H1 (cell line): ENCODE data around the gene PRCD. TPM values are rescaled to one million over a fixed set of nuclear protein-coding genes. Genes with fewer than 3 reads are reported as not detected.
"Not testable (repeated sequence)": the region's sequence is repeated elsewhere in the genome, so short reads cannot be mapped to it uniquely, and the experiment has no call there.

Experiments used
- CTCF ChIA-PET: fragments of 300-600 bp; sonication (Branson Sonifier 250); formaldehyde crosslinking; loops from one replicate; lab custom pipeline; 2021; ENCODE audit not compliant: partially characterized antibody; lab: Charles Lee
- POLR2A ChIA-PET: fragments of 300-600 bp; sonication (Branson Sonifier 250); formaldehyde crosslinking; loops from one replicate; lab custom pipeline; 2021; ENCODE audit warnings: inconsistent platforms; ENCODE audit not compliant: partially characterized antibody; lab: Charles Lee
- DNase-seq, 2 experiments: peaks; one replicate each; pipeline versions ENCODE4 v3.0.0 to v3.0.0-alpha.2; 2010 to 2022; ENCODE audit warnings: low spot score in 2 of 2, low read depth in 1 of 2, mixed read lengths in 1 of 2
- FAIRE-seq: peaks from 2 replicates; lab custom pipeline; 2011; peaks lifted over from hg19 to GRCh38; lab: Jason Lieb, UNC
- H2AFZ ChIP-seq: 2 replicates; pipeline ENCODE4 v1.8.1; 2012; ENCODE audit warnings: low read length, inconsistent platforms
- H2AK5ac ChIP-seq: 2 replicates; pipeline ENCODE4 v1.6.1; 2013; ENCODE audit warnings: low read depth, low read length
- H2BK120ac ChIP-seq: replicated peaks from 2 replicates; pipeline ENCODE3; 2013; ENCODE audit warnings: low read depth, low read length, inconsistent platforms
- H2BK12ac ChIP-seq: 2 replicates; pipeline ENCODE4 v1.6.1; 2013; ENCODE audit warnings: low read depth, low read length
- H2BK15ac ChIP-seq: 2 replicates; pipeline ENCODE4 v1.6.1; 2013; ENCODE audit warnings: low read length
- H2BK20ac ChIP-seq: 2 replicates; pipeline ENCODE4 v1.6.1; 2013; ENCODE audit warnings: low read length
- H2BK5ac ChIP-seq: 2 replicates; pipeline ENCODE4 v1.6.1; 2013; ENCODE audit warnings: low read depth, low read length
- H3K14ac ChIP-seq: 2 replicates; pipeline ENCODE4 v1.6.1; 2013; ENCODE audit warnings: inconsistent platforms; ENCODE audit not compliant: insufficient read length
- H3K18ac ChIP-seq: 2 replicates; pipeline ENCODE4 v1.6.1; 2013; ENCODE audit warnings: low read length; ENCODE audit errors: extremely low read depth
- H3K23ac ChIP-seq: 2 replicates; pipeline ENCODE4 v1.6.1; 2013; ENCODE audit warnings: inconsistent platforms; ENCODE audit not compliant: insufficient read length
- H3K23me2 ChIP-seq: 2 replicates; pipeline ENCODE4 v1.6.1; 2013; ENCODE audit warnings: low read depth, low read length
- H3K27ac ChIP-seq: 2 replicates; pipeline ENCODE4 v1.6.1; 2011; ENCODE audit warnings: low read depth, low read length, inconsistent platforms
- H3K27me3 ChIP-seq, 4 experiments: replicated peaks in 1 of 4; 1 replicate in 1 of 4; 2 replicates in 3 of 4; pipeline versions ENCODE4 v1.6.1 to v1.8.1; 2011 to 2013; ENCODE audit warnings: low read length in 3 of 4, mild to moderate bottlenecking in 3 of 4, inconsistent platforms in 2 of 4, mixed read lengths in 2 of 4, moderate library complexity in 1 of 4; ENCODE audit not compliant: control insufficient read depth in 3 of 4, insufficient read depth in 3 of 4; ENCODE audit errors: extremely low read depth in 1 of 4
- H3K36me3 ChIP-seq, 4 experiments: 2 replicates each; pipeline versions ENCODE4 v1.6.1 to v1.8.1; 2011 to 2013; ENCODE audit warnings: mild to moderate bottlenecking in 4 of 4, low read length in 3 of 4, moderate library complexity in 2 of 4, control low read depth in 1 of 4, inconsistent platforms in 1 of 4; ENCODE audit not compliant: insufficient read depth in 4 of 4, control insufficient read depth in 2 of 4
- H3K4ac ChIP-seq: replicated peaks from 2 replicates; pipeline ENCODE3; 2013; ENCODE audit warnings: low read length, low read depth, mixed read lengths, inconsistent platforms; ENCODE audit not compliant: insufficient read length
- H3K4me1 ChIP-seq, 4 experiments: replicated peaks in 1 of 4; 1 replicate in 1 of 4; 2 replicates in 3 of 4; pipeline versions ENCODE4 v1.6.1 to v1.8.1; 2011 to 2013; ENCODE audit warnings: low read length in 3 of 4, inconsistent platforms in 2 of 4, mixed read lengths in 1 of 4; ENCODE audit not compliant: insufficient read depth in 4 of 4, control insufficient read depth in 3 of 4
- H3K4me2 ChIP-seq, 2 experiments: 2 replicates each; pipeline versions ENCODE4 v1.6.1 to v1.8.1; 2011 to 2013; ENCODE audit warnings: low read depth in 2 of 2, low read length in 2 of 2, control low read depth in 1 of 2, inconsistent platforms in 1 of 2, mild to moderate bottlenecking in 1 of 2; ENCODE audit not compliant: insufficient read depth in 1 of 2
- H3K4me3 ChIP-seq, 4 experiments: fragments of 200-600, 300-600 bp in 1 of 4; sonication (generic), shearing (Covaris generic), sonication (Bioruptor Twin) in 1 of 4; 2 replicates each; pipeline versions ENCODE4 v1.5.1 to v1.8.1; 2011 to 2016; ENCODE audit warnings: low read length in 4 of 4, low read depth in 3 of 4, control low read depth in 2 of 4, inconsistent platforms in 2 of 4, mild to moderate bottlenecking in 2 of 4, mixed read lengths in 1 of 4, moderate library complexity in 1 of 4; ENCODE audit not compliant: insufficient read depth in 2 of 4; ENCODE audit errors: extremely low read depth in 1 of 4
- H3K56ac ChIP-seq: replicated peaks from 2 replicates; pipeline ENCODE3; 2013; ENCODE audit warnings: low read depth, mild to moderate bottlenecking, mixed read lengths, low read length, inconsistent platforms; ENCODE audit not compliant: insufficient read length
- H3K79me1 ChIP-seq: 2 replicates; pipeline ENCODE4 v1.6.1; 2013; ENCODE audit warnings: low read depth, low read length, control low read depth
- H3K79me2 ChIP-seq, 2 experiments: 2 replicates each; pipeline versions ENCODE4 v1.6.1 to v1.8.1; 2012 to 2013; ENCODE audit warnings: low read length in 2 of 2, mild to moderate bottlenecking in 2 of 2, inconsistent platforms in 1 of 2; ENCODE audit not compliant: insufficient read depth in 2 of 2, control insufficient read depth in 1 of 2
- H3K9ac ChIP-seq, 4 experiments: replicated peaks in 1 of 4; 1 replicate in 1 of 4; 2 replicates in 3 of 4; pipeline versions ENCODE4 v1.6.1 to v1.8.1; 2011 to 2013; ENCODE audit warnings: low read depth in 3 of 4, low read length in 3 of 4, control low read depth in 2 of 4, mild to moderate bottlenecking in 2 of 4, moderate library complexity in 2 of 4, inconsistent platforms in 1 of 4; ENCODE audit errors: extremely low read depth in 1 of 4
- H3K9me3 ChIP-seq, 2 experiments: 2 replicates each; pipeline versions ENCODE4 v1.6.1 to v1.8.1; 2012 to 2013; ENCODE audit warnings: mild to moderate bottlenecking in 2 of 2, moderate library complexity in 2 of 2, control low read depth in 1 of 2, inconsistent platforms in 1 of 2, low read depth in 1 of 2, low read length in 1 of 2, mixed read lengths in 1 of 2; ENCODE audit not compliant: insufficient read depth in 2 of 2
- H4K20me1 ChIP-seq, 2 experiments: replicated peaks in 1 of 2; 2 replicates each; pipeline versions ENCODE3 to v1.8.1; 2011 to 2013; ENCODE audit warnings: inconsistent platforms in 2 of 2, low read length in 2 of 2, mild to moderate bottlenecking in 1 of 2; ENCODE audit not compliant: insufficient read depth in 2 of 2, control insufficient read depth in 1 of 2
- H4K5ac ChIP-seq: 2 replicates; pipeline ENCODE4 v1.6.1; 2013; ENCODE audit warnings: low read length, low read depth, mixed read lengths, inconsistent platforms; ENCODE audit not compliant: insufficient read length
- H4K8ac ChIP-seq: 2 replicates; pipeline ENCODE4 v1.8.0; 2013; ENCODE audit warnings: mild to moderate bottlenecking, moderate library complexity, low read length, inconsistent platforms; ENCODE audit not compliant: insufficient read depth; ENCODE audit errors: extremely low read depth
- H4K91ac ChIP-seq: replicated peaks from 2 replicates; pipeline ENCODE3; 2013; ENCODE audit warnings: low read length, mixed read lengths, inconsistent platforms; ENCODE audit not compliant: insufficient read length
- WGBS, 2 experiments: shearing (Covaris generic) in 1 of 2; methylation state at CpG; one replicate each; pipeline versions ENCODE4 v1.1.6 to v1.1.7; 2013 to 2015; ENCODE audit warnings: low lambda C conversion rate in 2 of 2, mixed read lengths in 2 of 2, inconsistent platforms in 1 of 2, low coverage in 1 of 2, missing lambda C conversion rate in 1 of 2; ENCODE audit not compliant: insufficient replicate concordance in 2 of 2, insufficient coverage in 1 of 2, insufficient read length in 1 of 2; ENCODE audit errors: extremely low coverage in 1 of 2, missing lambda C conversion rate in 1 of 2; 5-methylcytosine and 5-hydroxymethylcytosine counted together
- polyA plus RNA-seq, 7 experiments: library from polyadenylated mRNA; depleted of rRNA in 3 of 7; stranded (reverse) in 5 of 7; unstranded in 2 of 7; fragments of >200 nt in 5 of 7; fragments of 200-250 nt in 2 of 7; gene quantifications; 1 replicate in 5 of 7; 2 replicates in 1 of 7; 4 replicates in 1 of 7; pipeline versions ENCODE4 v1.2.1 to v1.2.3, GENCODE V29; 2011 to 2013; ENCODE audit warnings: missing spikeins in 2 of 7, mixed read lengths in 2 of 7
- total RNA-seq: library from RNA; stranded (reverse); fragmentation: NEBNext Ultra II Directional; extraction: Animal tissue kit (Norgen Biotek cat#: 25700); gene quantifications from 2 replicates; pipeline ENCODE4 v1.2.1, GENCODE V29; 2021

The PRCD gene
- total and polyA plus RNA-seq, 2 of the 8 experiments (the other 6 are each of a cell fraction or from before 2014, with no cell fraction given): 0.77 to 2.1 TPM

DNA sequence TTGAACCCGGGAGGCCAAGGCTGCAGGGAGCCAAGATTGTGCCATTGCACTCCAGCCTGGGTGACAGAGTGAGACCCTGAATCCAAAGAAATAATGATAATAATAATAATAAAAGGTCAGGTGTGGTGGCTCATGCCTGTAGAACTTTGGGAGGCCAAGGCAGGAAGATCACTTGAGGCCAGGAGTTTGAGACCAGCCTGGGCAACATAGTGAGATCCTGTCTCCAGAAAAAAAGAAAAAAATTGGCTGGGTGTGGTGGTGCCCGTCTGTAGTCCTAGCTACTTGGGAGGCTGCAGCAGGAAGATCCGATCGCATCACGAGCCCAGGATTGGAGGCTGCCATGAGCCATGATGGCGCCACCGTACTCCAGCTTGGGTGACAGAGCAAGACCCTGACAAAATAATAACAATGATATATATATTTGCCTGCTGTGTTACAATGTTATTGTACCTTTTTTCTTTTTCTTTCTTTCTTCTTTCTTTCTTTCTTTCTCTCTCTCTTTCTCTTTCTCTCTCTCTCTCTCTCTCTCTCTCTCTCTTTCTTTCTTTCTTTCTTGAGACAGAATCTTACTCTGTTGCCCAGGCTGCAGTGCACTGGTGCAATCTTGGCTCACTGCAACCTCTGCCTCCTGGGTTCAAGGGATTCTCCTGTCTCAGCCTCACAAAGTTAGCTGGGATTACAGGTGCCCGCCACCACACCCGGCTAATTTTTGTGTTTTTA is 6.0 kb upstream of the PRCD start:
- H3K36me3 ChIP-seq, H4K91ac ChIP-seq, H4K5ac ChIP-seq, H3K18ac ChIP-seq, H3K23me2 ChIP-seq, H3K9ac ChIP-seq, H2BK15ac ChIP-seq, H3K27ac ChIP-seq, FAIRE-seq, H3K79me2 ChIP-seq, H3K4ac ChIP-seq, H3K23ac ChIP-seq, H2BK20ac ChIP-seq, H4K20me1 ChIP-seq, H3K79me1 ChIP-seq, H2BK120ac ChIP-seq, H2AK5ac ChIP-seq, DNase-seq, H3K56ac ChIP-seq, H2BK12ac ChIP-seq, H2BK5ac ChIP-seq, H3K4me2 ChIP-seq, H3K4me3 ChIP-seq, H2AFZ ChIP-seq, H3K14ac ChIP-seq, H3K9me3 ChIP-seq, H4K8ac ChIP-seq: not testable (repeated sequence)
- H3K27me3 ChIP-seq: peaks cover 8 to 34% (median 25%) of the 10 kb centered on the region in 4 experiments
- POLR2A ChIA-PET: interaction anchor here (1.5 to 5.7 kb wide), 4 partner anchors 8 to 194 kb away, joined by 3 to 28 read pairs (median 3); no protein-coding TSS in a partner anchor
- CTCF ChIA-PET: interaction anchor here (0.6 to 15.6 kb wide), 7 partner anchors 9 to 56 kb away, joined by 3 to 260 read pairs (median 5); no protein-coding TSS in a partner anchor
- H3K4me1 ChIP-seq: peaks cover 0 to 21% (median 16%) of the 10 kb centered on the region in 4 experiments; a peak in 6 of 7 replicates
- WGBS, 2 experiments: 96% methylated on average over 9 of the region's 9 CpGs; no CpG with 5 or more reads in 1 of the 2 experiments
